ENCODE measurements around the gene KIAA0586.
"Not testable (repeated sequence)": the region's sequence is repeated elsewhere in the genome, so short reads cannot be mapped to it uniquely, and the experiment has no call there.

Gene KIAA0586

DNA sequence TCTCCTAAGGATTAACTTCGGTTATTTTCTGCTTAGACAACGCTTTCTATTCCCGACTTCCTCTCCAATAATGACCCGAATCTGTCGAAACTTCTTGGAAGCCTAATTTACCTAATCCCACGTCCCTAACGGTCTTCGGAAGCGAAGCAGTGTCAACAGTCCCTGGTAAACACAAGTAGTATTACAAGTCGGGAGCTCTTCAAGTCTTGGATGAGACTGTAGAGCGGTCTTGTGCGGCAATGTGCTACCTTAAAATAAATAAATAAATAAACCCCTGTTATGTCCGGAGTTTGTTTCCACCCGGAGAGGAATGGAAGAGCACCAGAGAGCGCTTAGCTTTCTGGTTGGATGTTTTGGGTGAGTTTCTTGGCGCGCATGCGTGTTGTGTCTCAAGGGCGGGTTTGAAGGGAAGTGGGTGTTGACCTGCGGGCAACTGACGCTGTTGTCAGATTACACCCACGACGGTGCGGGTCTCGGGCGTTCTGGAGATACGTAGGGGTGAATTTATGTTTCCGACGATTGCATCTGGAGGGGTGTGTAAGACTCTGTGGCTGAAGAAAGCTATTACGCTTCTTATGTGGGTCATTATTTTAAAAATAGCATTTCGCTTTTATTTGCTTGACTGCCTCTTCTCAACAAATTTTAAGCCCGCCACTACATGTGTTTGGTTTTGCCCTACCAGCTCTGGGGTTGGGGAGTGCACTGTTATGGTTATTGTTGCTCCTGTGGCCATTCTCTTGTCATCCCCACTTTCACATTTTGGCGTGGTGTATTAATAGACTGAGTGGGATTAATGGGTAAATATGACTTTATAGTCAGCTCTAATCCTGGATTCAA, at the start of gene KIAA0586, which contains the start of gene TIMM9:
KIAA0586 (plus strand) TSS at position 439 of the 837 bp plus-strand sequence. CDS start 546 bp downstream, outside the sequence.
TIMM9 (minus strand) TSS at position 251 of the 837 bp plus-strand sequence. CDS start 15,586 bp downstream, outside the sequence.
- peak; percentile 98 for DNase-seq

DNA sequence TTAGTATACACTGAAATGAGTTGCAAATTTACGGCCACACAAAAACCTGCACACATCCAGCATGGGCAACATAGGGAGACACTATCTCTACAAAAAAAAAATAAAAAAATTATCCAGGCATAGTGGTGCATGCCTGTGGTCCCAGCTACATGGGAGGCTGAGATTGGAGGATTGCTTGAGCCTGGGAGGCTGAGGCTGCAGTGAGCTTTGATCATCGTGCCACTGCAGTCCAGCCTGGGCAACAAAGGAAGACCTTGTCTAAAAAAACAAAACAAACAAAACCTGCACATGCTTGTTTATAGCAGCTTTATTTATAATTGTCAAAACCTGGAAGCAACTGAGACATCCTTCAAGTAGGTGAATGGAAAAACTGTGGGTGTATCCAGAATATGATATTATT, 36.7 kb upstream of the KIAA0586 start:
- DNase-seq = no peak

DNA sequence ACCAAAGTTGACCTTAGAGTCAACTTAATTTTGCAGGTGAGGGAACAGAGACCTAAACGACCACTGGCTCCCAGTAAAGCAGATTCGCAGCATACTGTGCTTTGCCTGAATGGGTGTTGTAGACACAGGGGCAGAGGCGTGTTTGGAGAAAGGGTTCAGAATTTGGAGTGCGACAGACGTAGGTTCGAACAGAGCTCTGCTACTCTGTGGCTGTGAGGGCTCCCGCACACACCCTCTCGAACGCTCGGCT, 32.0 kb upstream of the KIAA0586 start:
- DNase-seq = no peak

DNA sequence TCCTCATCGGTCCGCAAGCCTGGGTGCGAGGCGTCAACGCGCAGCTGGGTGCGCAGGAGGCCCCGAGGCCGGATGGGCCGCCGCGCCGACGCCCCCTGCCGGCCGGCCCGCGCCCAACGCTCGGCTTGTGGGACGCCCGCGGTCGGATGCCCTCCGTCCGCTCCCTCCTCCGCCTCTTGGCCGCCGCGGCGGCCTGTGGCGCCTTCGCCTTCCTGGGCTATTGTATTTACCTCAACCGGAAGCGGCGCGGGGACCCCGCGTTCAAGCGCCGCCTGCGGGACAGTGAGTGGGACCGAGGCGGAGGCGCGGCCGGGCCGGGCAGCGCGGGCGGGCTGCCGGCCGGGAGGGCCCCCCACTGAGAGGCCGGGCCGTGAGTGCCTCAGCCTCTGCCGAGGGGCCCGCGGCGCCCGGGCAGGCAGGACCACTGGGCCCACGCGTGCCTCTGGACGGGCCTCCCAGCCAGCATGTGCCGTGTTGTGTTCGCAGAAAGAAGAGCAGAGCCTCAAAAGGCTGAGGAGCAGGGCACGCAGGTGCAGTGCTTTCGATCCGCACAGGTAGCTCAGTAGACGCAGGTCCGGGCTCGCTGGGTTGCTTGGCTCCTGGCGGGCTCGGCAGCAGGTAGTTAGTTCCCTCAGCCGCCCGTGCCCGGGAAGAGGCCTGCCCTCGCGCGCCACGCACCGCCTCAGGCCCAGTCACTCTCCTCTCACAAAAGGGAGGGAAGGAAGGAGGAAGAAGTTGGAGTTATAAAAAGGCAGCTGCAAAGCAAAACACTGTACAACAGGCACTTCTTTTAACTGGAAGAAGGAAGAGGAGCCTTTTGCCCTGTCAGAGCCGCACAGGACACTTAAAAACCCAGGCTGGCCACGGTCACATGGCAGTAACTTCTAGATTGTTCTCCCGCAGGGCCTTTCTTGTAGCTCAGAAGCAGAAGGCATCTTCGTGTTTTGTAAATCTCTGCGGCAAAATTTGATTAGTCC, 31.4 kb upstream of the KIAA0586 start, which contains the start of gene TOMM20L:
TOMM20L (plus strand) TSS at position 119 of the 977 bp plus-strand sequence; CDS start at position 147, 28 bp downstream.
- peak; percentile 57 for DNase-seq

DNA sequence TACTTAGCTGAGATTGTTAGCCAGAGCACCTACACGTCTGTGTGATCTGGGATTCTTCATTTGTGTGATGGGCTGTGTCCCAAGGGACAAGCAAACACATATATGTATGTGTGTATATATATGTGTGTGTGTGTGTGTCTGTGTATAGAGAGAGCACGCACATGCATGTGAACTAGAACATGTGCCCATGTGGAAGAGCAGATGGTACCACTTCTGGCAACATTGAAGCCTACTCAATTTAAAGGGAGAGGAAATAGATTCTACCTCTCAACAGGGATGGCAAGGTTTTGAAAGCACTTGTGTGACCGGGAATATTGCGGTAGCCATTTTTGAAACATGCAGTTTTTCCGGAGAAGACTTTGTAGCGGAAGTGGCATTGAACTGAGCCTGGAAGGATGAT, 30.4 kb upstream of the KIAA0586 start:
- no peak for DNase-seq

DNA sequence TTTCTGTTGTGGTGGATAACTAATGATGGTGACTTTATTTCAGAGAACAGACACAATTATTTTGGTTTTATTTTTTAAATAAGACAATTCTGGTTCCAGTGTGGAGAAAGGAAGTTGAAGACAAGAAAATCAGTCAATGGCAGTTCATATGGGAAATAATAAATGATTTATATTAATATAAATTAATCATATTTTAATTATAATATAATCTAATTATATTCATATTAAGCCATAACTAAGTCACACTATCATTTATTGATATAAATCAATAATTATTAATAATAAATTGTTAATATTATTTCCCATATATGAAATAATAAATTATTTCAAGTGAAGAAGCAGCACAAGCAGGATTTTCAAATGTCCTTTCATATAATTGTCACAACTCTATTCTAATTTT, 29.0 kb upstream of the KIAA0586 start:
- no peak for DNase-seq

DNA sequence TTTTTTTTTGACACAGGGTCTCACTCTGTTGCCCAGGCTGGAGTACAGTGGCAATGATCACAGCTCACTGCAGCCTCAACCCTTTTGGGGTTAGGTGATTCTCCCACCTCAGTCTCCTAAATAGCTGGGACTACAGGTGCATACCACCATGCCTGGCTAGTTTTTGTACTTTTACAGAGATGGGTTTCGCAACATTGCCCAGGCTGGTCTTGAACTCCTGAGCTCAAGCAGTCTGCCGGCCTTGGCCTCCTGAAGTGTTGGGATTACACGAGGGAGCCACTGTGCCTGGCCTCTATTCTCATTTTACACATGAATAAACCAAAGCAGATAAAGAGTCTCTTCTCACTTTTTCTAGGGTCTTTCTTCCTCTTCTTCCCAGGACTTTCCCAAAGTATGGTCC, 28.6 kb upstream of the KIAA0586 start:
- no peak for DNase-seq

DNA sequence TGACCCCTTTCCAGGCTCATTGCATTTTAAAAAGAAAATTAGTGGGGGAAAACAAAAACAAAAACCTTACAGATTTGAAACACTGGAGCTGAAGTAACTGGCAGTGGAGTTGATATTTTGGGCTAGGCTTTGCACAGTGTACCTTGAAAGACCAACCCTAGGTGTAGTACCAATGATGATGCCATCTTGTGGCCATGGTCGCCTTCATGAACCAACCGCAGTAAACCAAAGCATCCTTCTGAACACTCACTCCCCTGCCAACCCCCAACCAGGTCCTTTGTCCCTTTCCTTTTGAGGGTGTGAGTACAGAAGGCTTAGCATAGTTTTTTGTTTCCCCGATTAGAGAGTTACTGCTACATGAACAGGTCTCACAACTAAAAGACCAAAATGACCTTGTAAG, 25.9 kb upstream of the KIAA0586 start:
- no peak for DNase-seq

DNA sequence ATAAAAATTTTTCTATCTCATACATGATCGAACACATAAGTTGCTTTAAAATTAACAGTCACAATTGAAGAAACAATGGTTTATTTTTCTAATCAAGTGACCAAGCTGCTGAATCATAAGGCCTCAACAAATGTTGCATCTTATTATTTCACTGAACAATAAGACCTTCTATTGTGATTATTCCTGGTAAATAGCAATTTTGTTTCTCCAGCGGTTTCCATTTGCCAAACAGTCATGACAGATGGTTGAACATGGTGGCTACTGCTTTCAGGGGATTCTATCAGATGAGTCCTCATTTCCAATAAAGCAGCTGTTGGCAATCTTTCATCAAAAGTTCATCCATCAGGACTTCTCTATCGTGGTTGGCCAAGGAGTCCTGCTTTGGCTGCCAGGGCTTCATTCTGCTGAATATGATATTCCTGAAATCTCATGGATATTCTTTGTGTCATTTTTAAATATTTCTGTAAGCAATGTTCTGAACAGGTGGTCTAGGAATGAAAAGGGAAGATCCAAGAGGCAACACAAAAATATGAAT, 18.8 kb upstream of the KIAA0586 start:
- no peak for DNase-seq

DNA sequence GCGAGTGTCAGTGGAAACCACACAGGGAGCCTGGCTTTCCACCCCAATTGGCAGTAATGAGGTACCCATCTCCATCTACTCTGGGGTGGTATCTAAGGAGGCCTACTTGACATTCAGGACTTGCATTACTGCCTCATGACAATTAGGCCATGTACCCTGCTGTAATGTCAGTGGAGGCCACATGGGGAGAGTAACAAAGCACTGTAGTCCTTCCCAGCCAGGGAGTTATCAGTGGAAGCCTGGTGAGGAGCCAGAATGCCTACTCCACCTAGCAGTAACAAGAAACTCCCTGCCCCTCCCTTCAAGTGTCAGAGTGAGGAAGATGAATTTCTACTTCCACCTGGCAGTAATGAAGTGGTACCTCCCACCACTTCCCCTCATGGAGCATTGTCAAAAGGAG, 12.7 kb upstream of the KIAA0586 start:
- no peak for DNase-seq

DNA sequence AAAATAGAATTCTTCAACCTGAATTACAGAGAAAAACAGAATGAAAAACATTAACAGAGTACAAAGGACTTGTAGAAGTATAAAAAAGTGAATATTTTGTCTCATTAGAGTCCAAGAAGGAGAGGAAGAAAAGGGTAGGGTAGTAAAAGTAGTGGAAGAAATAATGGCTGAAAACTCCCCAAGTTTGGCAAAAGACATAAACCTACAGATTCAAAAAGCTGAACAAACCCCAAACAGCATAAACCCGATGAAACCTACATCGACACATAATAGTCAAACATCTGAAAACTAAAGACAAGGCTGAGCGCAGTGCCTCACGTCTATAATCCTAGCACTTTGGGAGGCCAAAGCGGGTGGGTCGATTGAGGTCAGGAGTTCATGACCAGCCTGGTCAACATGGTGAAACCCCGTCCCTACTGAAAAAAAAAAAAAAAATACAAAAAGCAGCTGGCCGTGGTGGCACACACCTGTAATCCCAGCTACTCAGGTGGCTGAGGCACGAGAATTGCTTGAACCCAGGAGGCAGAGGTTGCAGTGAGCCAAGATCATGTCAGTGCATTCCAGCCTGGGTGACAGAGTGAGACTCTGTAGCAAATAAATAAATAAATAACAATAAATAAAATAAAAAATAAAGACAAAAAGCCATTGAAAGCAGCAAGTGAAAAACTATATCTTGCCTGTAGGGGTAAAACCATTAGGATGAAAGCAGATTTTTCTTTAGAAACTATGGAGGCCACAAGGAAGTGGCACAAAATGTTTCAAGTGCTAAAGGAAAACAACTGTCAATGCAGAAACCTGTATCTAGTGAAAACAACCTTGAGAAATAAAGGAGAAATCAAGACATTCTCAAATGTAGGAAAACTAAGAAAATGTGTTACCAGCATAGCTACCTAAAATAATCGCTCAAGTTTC, 11.6 kb upstream of the KIAA0586 start:
- DNase-seq = no peak

DNA sequence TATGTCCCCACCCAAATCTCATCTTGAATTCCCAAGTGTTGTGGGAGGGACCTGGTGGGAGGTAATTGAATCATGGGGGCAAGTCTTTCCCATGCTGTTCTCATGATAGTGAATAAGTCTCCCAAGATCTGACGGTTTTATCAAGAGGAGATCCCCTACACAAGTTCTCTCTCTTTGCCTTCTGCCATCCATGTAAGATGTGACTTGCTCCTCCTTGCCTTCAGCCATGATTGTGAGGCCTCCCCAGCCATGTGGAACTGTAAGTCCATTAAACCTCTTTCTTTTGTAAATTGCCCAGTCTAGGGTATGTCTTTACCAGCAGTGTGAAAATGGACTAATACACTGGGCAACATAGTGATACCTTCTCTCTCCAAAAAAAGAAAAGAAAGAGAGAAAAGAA, 10.6 kb upstream of the KIAA0586 start:
- not testable (repeated sequence) for DNase-seq

DNA sequence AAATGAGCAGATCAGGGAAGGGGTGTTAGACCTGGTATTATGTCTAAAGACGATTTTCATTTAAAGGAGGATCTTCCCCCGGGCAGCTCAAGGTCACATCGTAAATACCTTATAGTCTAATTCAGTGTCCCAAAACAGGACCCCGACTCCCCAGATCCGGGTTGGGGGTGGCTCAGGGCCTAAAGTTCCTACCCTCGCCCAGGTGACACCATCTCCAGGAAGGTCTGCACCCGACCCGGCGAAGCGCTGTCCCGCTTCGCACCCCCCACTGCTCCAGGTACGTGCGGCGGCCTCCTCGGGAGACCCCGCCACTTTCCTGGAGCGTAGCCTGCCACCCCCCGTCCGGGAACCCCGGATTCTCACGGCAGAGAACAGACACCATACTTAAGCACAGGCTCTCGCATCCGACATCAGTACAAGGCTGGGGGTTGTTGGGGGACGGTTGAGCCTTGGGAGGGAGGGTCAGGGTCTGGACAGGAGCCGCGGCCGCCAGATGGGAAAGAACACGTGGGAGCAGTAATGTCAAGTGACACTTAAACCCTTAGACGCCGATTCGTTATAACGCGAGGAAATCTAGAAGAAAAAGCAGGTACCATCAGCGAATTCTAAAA, 744 bp upstream of the KIAA0586 start:
- peak; percentile 87 for DNase-seq

DNA sequence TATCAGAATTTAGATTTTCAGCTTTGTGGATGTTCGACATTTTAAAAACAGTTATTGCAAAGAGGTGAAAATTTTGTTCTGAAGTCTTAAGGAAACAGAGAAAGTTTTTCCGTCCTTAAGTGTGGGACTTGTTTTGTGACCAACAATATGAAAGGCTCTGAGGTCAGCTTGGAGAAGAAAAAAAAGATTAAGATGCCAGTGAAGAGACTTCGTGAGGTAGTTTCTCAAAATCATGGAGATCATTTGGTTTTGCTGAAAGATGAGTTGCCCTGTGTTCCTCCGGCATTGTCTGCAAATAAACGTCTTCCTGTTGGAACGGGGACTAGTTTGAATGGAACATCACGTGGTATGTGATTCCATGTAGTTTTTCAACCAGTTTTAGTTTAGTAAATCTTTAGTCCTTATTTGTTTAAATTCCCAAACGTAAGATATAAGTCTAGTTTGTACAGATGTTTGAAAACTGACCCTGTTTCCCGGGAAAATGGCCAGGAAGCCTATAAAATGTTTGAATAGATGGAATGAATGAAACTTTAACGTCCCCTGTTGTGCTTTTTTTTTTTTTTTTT, 682 bp downstream of the KIAA0586 start:
- peak; percentile 56 for DNase-seq

DNA sequence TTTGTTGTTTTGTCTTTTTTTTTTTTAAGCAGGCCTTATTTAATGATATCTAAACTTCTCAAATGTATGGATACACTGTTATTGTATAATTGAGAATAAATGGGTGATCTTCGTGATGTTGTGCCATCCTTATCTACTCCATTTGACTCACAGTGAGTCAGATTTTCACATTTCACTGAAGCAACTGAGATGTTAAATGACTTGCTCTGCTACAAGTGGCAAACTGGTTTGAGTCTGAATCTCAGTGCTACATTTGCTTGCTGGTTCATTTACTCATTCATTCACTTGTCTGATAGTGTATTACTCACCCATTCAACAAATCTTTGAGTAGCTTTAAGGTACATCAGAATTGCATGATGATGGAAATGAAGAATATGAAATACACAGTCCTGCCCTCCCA, 2.6 kb downstream of the KIAA0586 start:
- no peak for DNase-seq

DNA sequence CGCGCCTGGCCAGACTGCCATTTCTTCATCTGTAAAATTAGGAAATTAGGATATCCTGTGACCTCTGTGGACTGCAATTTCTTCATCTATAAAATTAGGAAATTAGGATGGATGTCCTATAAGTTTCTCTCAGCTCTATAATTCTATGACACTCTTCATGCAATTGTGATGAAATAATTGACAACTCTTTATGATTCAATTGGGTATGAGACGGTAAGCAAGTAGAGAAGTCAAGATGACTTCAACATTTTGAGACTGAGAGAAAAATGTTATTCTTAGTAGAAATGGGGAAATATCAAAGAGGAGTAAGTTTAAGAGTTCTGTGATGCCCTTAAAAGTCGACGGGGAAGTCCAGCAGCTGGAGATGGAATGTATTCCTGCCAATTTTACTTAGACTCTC, 12.0 kb downstream of the KIAA0586 start:
- DNase-seq = no peak

DNA sequence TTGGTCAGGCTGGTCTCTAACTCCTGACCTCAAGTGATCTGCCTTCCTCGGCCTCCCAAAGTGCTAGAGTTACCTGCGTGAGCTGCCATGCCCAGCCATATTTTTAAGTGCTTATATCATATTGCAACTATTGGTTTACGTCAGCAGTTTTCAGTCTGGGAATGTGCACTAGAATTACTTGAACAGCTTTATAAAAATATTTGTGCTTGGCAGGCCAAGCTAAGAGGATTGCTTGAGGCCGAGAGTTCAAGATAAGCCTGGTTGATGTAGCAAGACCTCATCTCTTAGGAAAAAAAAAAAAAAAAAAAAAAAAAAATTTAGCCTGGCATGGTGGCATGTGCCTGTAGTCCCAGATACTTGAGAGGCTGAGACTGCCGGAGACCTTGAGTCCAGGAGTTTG, 17.1 kb downstream of the KIAA0586 start:
- DNase-seq = no peak

DNA sequence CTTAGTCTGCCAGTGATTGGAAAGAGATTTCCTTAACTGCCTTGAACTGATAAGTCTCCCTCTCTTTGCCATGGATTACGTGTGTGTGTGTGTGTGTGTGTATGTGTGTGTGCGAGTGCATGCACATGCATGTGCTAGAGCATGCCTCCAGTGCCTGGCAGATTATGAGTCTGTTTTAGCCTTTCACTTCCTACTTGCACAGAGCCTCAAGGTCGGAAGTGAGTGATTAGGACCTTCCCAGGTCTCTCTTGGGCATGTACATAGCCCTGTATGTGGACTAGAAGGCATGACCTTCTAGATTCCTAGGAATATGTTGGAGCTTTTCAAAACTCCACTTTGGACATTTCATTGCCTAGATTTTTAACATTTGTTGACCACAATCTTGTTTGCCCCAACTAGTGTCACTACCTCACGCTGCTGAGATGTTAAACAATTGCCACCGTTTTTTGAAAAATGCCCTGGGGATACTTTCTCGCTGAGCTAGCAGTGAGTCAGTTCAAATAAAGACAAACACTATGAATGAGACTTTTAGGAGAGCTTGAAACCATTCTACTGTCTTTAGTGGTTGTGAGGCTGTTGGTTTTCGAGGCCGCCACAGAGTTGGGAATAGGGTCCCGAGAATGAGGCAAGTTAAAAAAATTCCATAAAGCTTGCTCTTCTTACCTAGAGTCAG, 28.2 kb downstream of the KIAA0586 start:
- DNase-seq = no peak

DNA sequence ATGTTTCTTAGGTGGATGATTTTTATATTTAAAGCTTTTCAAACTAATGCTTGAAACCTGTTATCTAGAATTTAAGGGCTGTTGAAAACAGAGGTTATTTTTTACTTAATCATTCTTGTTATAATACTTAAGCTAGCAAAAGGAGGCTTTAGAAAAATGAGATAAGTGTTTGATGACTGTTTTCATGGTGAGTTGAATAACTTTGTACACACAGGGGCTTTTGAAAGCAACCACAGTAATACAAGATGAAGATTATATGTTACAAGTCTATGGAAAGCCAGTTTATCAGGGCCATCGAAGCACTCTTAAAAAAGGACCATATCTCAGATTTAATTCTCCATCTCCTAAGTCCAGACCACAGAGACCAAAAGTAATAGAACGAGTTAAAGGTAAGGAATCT, 33.3 kb downstream of the KIAA0586 start:
- DNase-seq = no peak

DNA sequence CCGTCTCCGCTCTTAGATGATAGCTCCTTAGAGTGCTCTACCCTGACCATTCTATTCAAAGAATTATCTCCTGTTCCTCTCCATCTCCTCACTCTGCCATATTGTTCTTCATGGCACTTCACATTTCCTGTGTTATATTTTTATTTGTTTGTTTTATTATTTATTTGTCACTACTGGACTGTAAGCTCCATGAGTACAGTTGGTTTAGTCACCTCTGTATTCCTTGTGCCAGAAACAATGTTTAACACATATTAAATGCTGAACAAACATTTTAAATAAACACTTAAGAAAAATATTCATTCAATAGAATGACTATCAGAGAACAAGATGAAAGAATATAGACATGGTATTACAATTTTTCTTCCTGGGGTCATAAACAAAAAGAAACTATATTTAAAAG, 35.6 kb downstream of the KIAA0586 start:
- DNase-seq = no peak

DNA sequence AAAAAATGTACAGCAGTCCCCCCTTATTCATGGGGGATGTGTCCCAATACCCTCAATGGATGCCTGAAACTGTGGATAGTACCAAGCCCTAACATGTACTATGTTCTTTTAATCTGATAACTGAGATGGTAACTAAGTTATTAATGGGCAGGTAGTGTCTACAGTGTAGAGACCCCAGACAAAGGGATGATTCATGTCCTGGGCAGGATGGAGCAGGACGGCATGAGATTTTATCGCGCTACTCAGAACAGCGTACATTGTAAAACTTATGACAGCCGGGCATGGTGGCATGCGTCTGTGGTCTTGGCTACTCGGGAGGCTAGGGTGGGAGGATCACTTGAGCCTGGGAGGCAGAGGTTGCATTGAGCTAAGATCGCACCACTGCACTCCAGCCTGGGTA, 37.1 kb downstream of the KIAA0586 start:
- DNase-seq = no peak

Measured in NCI-H2029 treated with DMSO at 0.1 percent for 48 hours (cell line).